Measurements from ENCODE around the gene FNDC7. TPM values are rescaled to one million over a fixed set of nuclear protein-coding genes. Genes with fewer than 3 reads are reported as not detected.
A peak's percentile ranks its signal among the peaks of the same experiment; 100 is the strongest.

The FNDC7 gene
- total and polyA plus RNA-seq, 10 of the 15 experiments (the other 5 are each of a cell fraction or from before 2014, with no cell fraction given): not detected

- TF ChIP-seq E4F1 (IDR thresholded peaks at IDR 0.05; ENCODE audit: borderline replicate concordance, partially characterized antibody) (peak; percentile 18), ZNF274 (IDR thresholded peaks at IDR 0.05; ENCODE audit: insufficient read depth, insufficient read length) (no peak), CBX3 (IDR thresholded peaks at IDR 0.05; ENCODE audit: borderline replicate concordance, low read depth) (no peak), NKRF (conservative IDR thresholded peaks at IDR 0.05) (peak; percentile 67), ASH2L (IDR thresholded peaks at IDR 0.05; ENCODE audit: borderline replicate concordance, low read depth) (no peak), RBBP5 (conservative IDR thresholded peaks at IDR 0.05) (no peak), GATAD2B (conservative IDR thresholded peaks at IDR 0.05; ENCODE audit: low read depth) (0 out of 2 replicates have a peak, but pooled peaks have one; percentile 40), MYC (IDR thresholded peaks at IDR 0.05; ENCODE audit: insufficient read depth, insufficient read length, insufficient replicate concordance, low read length, severe bottlenecking) (peak; percentile 50), EP300 (IDR thresholded peaks at IDR 0.05; ENCODE audit: borderline replicate concordance in 1 of 2, control insufficient read depth in 1 of 2, low read depth in 2 of 2, low read length in 2 of 2) (no peak), IKZF2 (IDR thresholded peaks at IDR 0.05) (peak in 1 of 2 experiments; percentile 21; a peak in 1 of 4 replicates), MEF2A (IDR thresholded peaks at IDR 0.05; ENCODE audit: insufficient read depth, low read depth, low read length) (no peak), STAT1 (conservative IDR thresholded peaks at IDR 0.05) (no peak), SIN3A (IDR thresholded peaks at IDR 0.05; ENCODE audit: low read depth, low read length) (no peak; the same call in 1 of the 2 replicates), YBX1 (IDR thresholded peaks at IDR 0.05) (no peak), RUNX3 (IDR thresholded peaks at IDR 0.05; ENCODE audit: low read length) (peak; percentile 54), RELA (IDR thresholded peaks at IDR 0.05; ENCODE audit: borderline replicate concordance, partially characterized antibody) (no peak), NR2C1 (IDR thresholded peaks at IDR 0.05) (peak; percentile 86), CTCF (IDR thresholded peaks at IDR 0.05 in 2 of 3, conservative IDR thresholded peaks at IDR 0.05 in 1 of 3; ENCODE audit: control insufficient read depth in 2 of 3, extremely low read depth in 1 of 3, insufficient read depth in 1 of 3, low read depth in 3 of 3, low read length in 3 of 3) (no peak)
- TF ChIP-seq, protein P1, sequence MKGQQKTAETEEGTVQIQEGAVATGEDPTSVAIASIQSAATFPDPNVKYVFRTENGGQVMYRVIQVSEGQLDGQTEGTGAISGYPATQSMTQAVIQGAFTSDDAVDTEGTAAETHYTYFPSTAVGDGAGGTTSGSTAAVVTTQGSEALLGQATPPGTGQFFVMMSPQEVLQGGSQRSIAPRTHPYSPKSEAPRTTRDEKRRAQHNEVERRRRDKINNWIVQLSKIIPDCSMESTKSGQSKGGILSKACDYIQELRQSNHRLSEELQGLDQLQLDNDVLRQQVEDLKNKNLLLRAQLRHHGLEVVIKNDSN (IDR thresholded peaks at IDR 0.05; ENCODE audit: borderline replicate concordance, extremely low read length, insufficient read depth, low read depth, low read length): no peak
- TF ChIP-seq, protein P2, sequence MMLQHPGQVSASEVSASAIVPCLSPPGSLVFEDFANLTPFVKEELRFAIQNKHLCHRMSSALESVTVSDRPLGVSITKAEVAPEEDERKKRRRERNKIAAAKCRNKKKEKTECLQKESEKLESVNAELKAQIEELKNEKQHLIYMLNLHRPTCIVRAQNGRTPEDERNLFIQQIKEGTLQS (IDR thresholded peaks at IDR 0.05; ENCODE audit: borderline replicate concordance, extremely low read depth, low read depth, low read length): no peak
These were observed 20.6 kb upstream of the FNDC7 start, which contains the start of gene PRPF38B (continued) for GRCh38 chr1:108691942-108692723.
